ENCODE measurements around the gene EEF1A1. TPM values are rescaled to one million over a fixed set of nuclear protein-coding genes. Genes with fewer than 3 reads are reported as not detected.
"Not testable (repeated sequence)": the region's sequence is repeated elsewhere in the genome, so short reads cannot be mapped to it uniquely, and the experiment has no call there.

The EEF1A1 gene
- total RNA-seq, 6 donors from 2014 or later: 3,617 to 10,582 (median 7,272) TPM

- DNase-seq (no peak), ATAC-seq (ENCODE audit: low FRiP score in 2 of 2) (no peak)
- Histone ChIP-seq H3K4me1 (peaks cover 0 to 7% (median 0%) of the 10 kb centered on the region in 4 donors), H3K4me3 (no peak overlapping the region), H3K36me3 (no peaks in the 10 kb centered on the region), H3K9me3 (no peaks in the 10 kb centered on the region), H3K27ac (no peak overlapping the region), H3K27me3 (no peaks in the 10 kb centered on the region)
- 77 to 79% methylated on average over 4 of the region's 4 CpGs for WGBS, 2 donors
- TF ChIP-seq POLR2A (IDR thresholded peaks at IDR 0.05): no peak
- TF ChIP-seq POLR2AphosphoS5 (IDR thresholded peaks at IDR 0.05): no peak
- TF ChIP-seq CTCF (IDR thresholded peaks at IDR 0.05): no peak
- TF ChIP-seq EP300 (IDR thresholded peaks at IDR 0.05): no peak
Measured at GRCh38 chr6:73558624-73559398, 38.0 kb upstream of the EEF1A1 start.

GRCh38 chr6:73556836-73557235, 36.0 kb upstream of the EEF1A1 start:
- no peak for ATAC-seq (ENCODE audit: low FRiP score in 2 of 2)
- no peak for DNase-seq
- 58 to 70% methylated on average over 1 of the region's 1 CpG for WGBS, 2 donors
- no peak overlapping the region for H3K4me3 ChIP-seq
- no peak overlapping the region for H3K27ac ChIP-seq
- H3K27me3 ChIP-seq: no peaks in the 10 kb centered on the region
- H3K4me1 ChIP-seq: peaks cover 0 to 7% (median 0%) of the 10 kb centered on the region in 4 donors
- no peak for TF ChIP-seq CTCF (IDR thresholded peaks at IDR 0.05)
- no peak for TF ChIP-seq POLR2A (IDR thresholded peaks at IDR 0.05)
- H3K9me3 ChIP-seq: no peaks in the 10 kb centered on the region
- H3K36me3 ChIP-seq: no peaks in the 10 kb centered on the region

GRCh38 chr6:73555380-73555949, 34.6 kb upstream of the EEF1A1 start:
- 93 to 96% methylated on average over 11 of the region's 11 CpGs for WGBS, 2 donors
- not testable (repeated sequence) for H3K4me3 ChIP-seq; H3K9me3 ChIP-seq; ATAC-seq (ENCODE audit: low FRiP score in 2 of 2); H3K27me3 ChIP-seq; H3K27ac ChIP-seq; DNase-seq; H3K36me3 ChIP-seq; H3K4me1 ChIP-seq

- not testable (repeated sequence) for ATAC-seq (ENCODE audit: low FRiP score in 2 of 2); H3K27ac ChIP-seq; H3K27me3 ChIP-seq; H3K4me1 ChIP-seq; H3K4me3 ChIP-seq; DNase-seq; H3K9me3 ChIP-seq; H3K36me3 ChIP-seq
- WGBS, 2 donors: 89 to 90% methylated on average over 4 of the region's 4 CpGs
Measured at GRCh38 chr6:73551115-73551514, 30.3 kb upstream of the EEF1A1 start.

GRCh38 chr6:73548458-73549446, 27.9 kb upstream of the EEF1A1 start:
- DNase-seq (no peak), ATAC-seq (ENCODE audit: low FRiP score in 2 of 2) (no peak)
- no peaks in the 10 kb centered on the region for H3K27me3 ChIP-seq
- no peaks in the 10 kb centered on the region for H3K4me1 ChIP-seq
- H3K9me3 ChIP-seq: no peaks in the 10 kb centered on the region
- no peaks in the 10 kb centered on the region for H3K36me3 ChIP-seq
- 85 to 89% methylated on average over 12 of the region's 12 CpGs for WGBS, 2 donors
- H3K4me3 ChIP-seq: no peak overlapping the region
- TF ChIP-seq CTCF (IDR thresholded peaks at IDR 0.05) (no peak), EP300 (IDR thresholded peaks at IDR 0.05) (no peak), POLR2AphosphoS5 (IDR thresholded peaks at IDR 0.05) (no peak), POLR2A (IDR thresholded peaks at IDR 0.05) (no peak)
- H3K27ac ChIP-seq: no peak overlapping the region

All from upper lobe of left lung (tissue), 6 donors.